HCT116 (cell line): ENCODE data around the gene BARX1. TPM values are rescaled to one million over a fixed set of nuclear protein-coding genes. Genes with fewer than 3 reads are reported as not detected.

Source experiments
- ATAC-seq: fragments of 200-7000 bp; cut with Tn5 transposase; 2 replicates; pipeline ENCODE4 v1.9.1; 2020; ENCODE audit warnings: mild to moderate bottlenecking, moderate library complexity
- BruUV-seq: library from RNA; stranded (reverse); fragments of 400-500 nt; replicated peaks from 2 replicates; lab custom pipeline; 2021; lab: Mats Ljungman, UMichigan
- CTCF ChIA-PET: fragments of 300-600 bp; sonication (Branson Sonifier 250); formaldehyde crosslinking; loops from one replicate; lab custom pipeline; 2021; ENCODE audit warnings: antibody characterized with exemption; lab: Charles Lee
- POLR2A ChIA-PET: fragments of 300-600, 350-600 bp; sonication (Branson Sonifier 250); formaldehyde crosslinking; loops from one replicate; lab custom pipeline; 2021; ENCODE audit warnings: antibody characterized with exemption; lab: Charles Lee
- RAD21 ChIA-PET, 2 experiments: fragments of 300-600 bp; sonication (Branson Sonifier 250); formaldehyde crosslinking; loops; one replicate each; lab custom pipeline; 2023; ENCODE audit warnings: low total read pairs in 2 of 2; ENCODE audit not compliant: uncharacterized antibody in 2 of 2, unreplicated experiment in 2 of 2, low non-redundant PET in 1 of 2; lab: Charles Lee
- DNase-seq: peaks from one replicate; pipeline ENCODE4 v3.0.0-alpha.2; 2010; ENCODE audit warnings: low read depth, low spot score
- H2AFZ ChIP-seq: fragments of 200-600 bp; shearing (Covaris generic), sonication (generic); 2 replicates; pipeline ENCODE4 v1.6.1; 2017; ENCODE audit warnings: low read depth, mixed run types, mixed read lengths, antibody characterized with exemption, low read length; ENCODE audit not compliant: poor library complexity, severe bottlenecking
- H3K27ac ChIP-seq: 2 replicates; pipeline ENCODE4 v1.5.1; 2012; ENCODE audit warnings: low read depth, low read length
- H3K27me3 ChIP-seq: fragments of 200-600 bp; sonication (generic); 2 replicates; pipeline ENCODE4 v1.6.1; 2016; ENCODE audit warnings: mixed run types, low read length, mixed read lengths; ENCODE audit not compliant: insufficient read depth
- H3K36me3 ChIP-seq, 2 experiments: fragments of 200-500 bp in 1 of 2; fragments of 200-600 bp in 1 of 2; sonication (Bioruptor generic) in 1 of 2; sonication (generic) in 1 of 2; 2 replicates each; pipeline versions ENCODE4 v1.5.1 to v1.6.1; 2014 to 2016; ENCODE audit warnings: low read length in 2 of 2, inconsistent platforms in 1 of 2, mixed read lengths in 1 of 2, mixed run types in 1 of 2; ENCODE audit not compliant: insufficient read depth in 2 of 2, control insufficient read depth in 1 of 2
- H3K4me1 ChIP-seq, 2 experiments: fragments of 200-600 bp in 1 of 2; sonication (generic) in 1 of 2; 2 replicates each; pipeline versions ENCODE4 v1.5.1 to v1.6.1; 2012 to 2017; ENCODE audit warnings: low read length in 2 of 2, inconsistent platforms in 1 of 2, mild to moderate bottlenecking in 1 of 2, mixed read lengths in 1 of 2, mixed run types in 1 of 2, moderate library complexity in 1 of 2; ENCODE audit not compliant: insufficient read depth in 2 of 2, control insufficient read depth in 1 of 2
- H3K4me2 ChIP-seq: fragments of 200-600 bp; sonication (generic); 2 replicates; pipeline ENCODE4 v1.6.1; 2017; ENCODE audit warnings: mixed run types, low read length, mixed read lengths
- H3K4me3 ChIP-seq, 2 experiments: fragments of 200-600 bp in 1 of 2; sonication (generic) in 1 of 2; replicated peaks in 1 of 2; 2 replicates each; pipeline ENCODE4 v1.5.1; 2011 to 2016; ENCODE audit warnings: low read length in 2 of 2, control low read depth in 1 of 2, low read depth in 1 of 2, mild to moderate bottlenecking in 1 of 2, mixed read lengths in 1 of 2, mixed run types in 1 of 2
- H3K79me2 ChIP-seq: fragments of 200-600 bp; sonication (generic); 2 replicates; pipeline ENCODE4 v1.6.1; 2017; ENCODE audit warnings: mild to moderate bottlenecking, mixed run types, low read length, moderate library complexity, mixed read lengths; ENCODE audit not compliant: insufficient read depth
- H3K9ac ChIP-seq: fragments of 200-600 bp; sonication (generic); 2 replicates; pipeline ENCODE4 v1.6.1; 2016; ENCODE audit warnings: low read length, mixed read lengths
- H3K9me2 ChIP-seq: fragments of 200-600 bp; sonication (generic), shearing (Covaris generic); 2 replicates; pipeline ENCODE4 v1.6.1; 2017; ENCODE audit warnings: mixed run types, mild to moderate bottlenecking, moderate library complexity; ENCODE audit not compliant: insufficient read depth
- H3K9me3 ChIP-seq, 2 experiments: fragments of 200-500 bp in 1 of 2; fragments of 200-600 bp in 1 of 2; sonication (Bioruptor generic) in 1 of 2; sonication (generic) in 1 of 2; 2 replicates each; pipeline ENCODE4 v1.6.1; 2014 to 2017; ENCODE audit warnings: low read length in 2 of 2, mixed read lengths in 2 of 2, inconsistent platforms in 1 of 2, low read depth in 1 of 2, mild to moderate bottlenecking in 1 of 2, mixed run types in 1 of 2, moderate library complexity in 1 of 2; ENCODE audit not compliant: control insufficient read depth in 1 of 2, insufficient read depth in 1 of 2
- H4K20me1 ChIP-seq: fragments of 200-600 bp; sonication (generic), shearing (Covaris generic); 2 replicates; pipeline ENCODE4 v1.6.1; 2017; ENCODE audit warnings: mixed run types, mild to moderate bottlenecking, moderate library complexity; ENCODE audit not compliant: insufficient read depth
- ELF1 ChIP-seq: IDR thresholded peaks from 2 replicates; pipeline ENCODE4 v1.6.1; 2012; ENCODE audit warnings: low read depth, borderline replicate concordance
- POLR2AphosphoS5 ChIP-seq: IDR thresholded peaks from 2 replicates; pipeline ENCODE4 v1.6.1; 2011; ENCODE audit warnings: mild to moderate bottlenecking, low read depth, low read length, moderate library complexity
- RAD21 ChIP-seq: IDR thresholded peaks from 2 replicates; pipeline ENCODE4 v1.6.1; 2012; ENCODE audit warnings: low read depth, mild to moderate bottlenecking
- SP1 ChIP-seq: IDR thresholded peaks from 2 replicates; pipeline ENCODE4 v1.6.1; 2012; ENCODE audit warnings: low read depth
- SRF ChIP-seq: IDR thresholded peaks from 2 replicates; pipeline ENCODE4 v1.6.1; 2012; ENCODE audit warnings: low read depth
- TCF7L2 ChIP-seq: IDR thresholded peaks from 2 replicates; pipeline ENCODE4 v1.7.0; 2011; ENCODE audit warnings: borderline replicate concordance, inconsistent platforms; ENCODE audit not compliant: insufficient read depth, insufficient read length; ENCODE audit errors: extremely low read depth
- YY1 ChIP-seq: IDR thresholded peaks from 2 replicates; pipeline ENCODE4 v1.6.1; 2011; ENCODE audit warnings: low read length, low read depth, moderate library complexity, mild to moderate bottlenecking; ENCODE audit not compliant: insufficient replicate concordance; ENCODE audit errors: extremely low read depth
- ZFX ChIP-seq: fragments of 450-650 bp; IDR thresholded peaks from 2 replicates; pipeline ENCODE4 v1.6.1; 2017
- intact Hi-C: fragments of 100-400 bp; cut with micrococcal nuclease; formaldehyde crosslinking; loops from 2 replicates; pipeline ENCODE4 v1.10.0; 2022
- total RNA-seq: library from RNA; stranded (reverse); gene quantifications from one replicate; pipeline ENCODE4 v1.2.1, GENCODE V29; 2021; ENCODE audit not compliant: unreplicated experiment
- TF ChIP-seq, protein P1 (sequence below): IDR thresholded peaks from 2 replicates; pipeline ENCODE4 v1.6.1; 2011; ENCODE audit warnings: mild to moderate bottlenecking, low read length, moderate library complexity; ENCODE audit not compliant: insufficient replicate concordance; ENCODE audit errors: extremely low read depth

BARX1 gene
- total RNA-seq, 1 experiment from 2014 or later: not detected

- ChIA-PET CTCF (interaction anchor here (1.4 to 1.7 kb wide), 2 partner anchors 17 to 18 kb away, joined by 3 read pairs; no protein-coding TSS in a partner anchor), RAD21 (no interaction called here), POLR2A (no interaction called here)
- Histone ChIP-seq H3K4me3 (no peak overlapping the region), H3K27ac (no peak overlapping the region), H4K20me1 (no peaks in the 10 kb centered on the region), H3K9ac (no peak overlapping the region), H3K79me2 (no peaks in the 10 kb centered on the region), H3K4me1 (no peaks in the 10 kb centered on the region), H3K9me2 (no peaks in the 10 kb centered on the region), H3K36me3 (no peaks in the 10 kb centered on the region), H2AFZ (no peak overlapping the region), H3K9me3 (no peaks in the 10 kb centered on the region), H3K4me2 (no peak overlapping the region), H3K27me3 (no peaks in the 10 kb centered on the region)
- no peak for TF ChIP-seq SRF
- no peak for TF ChIP-seq RAD21
- TF ChIP-seq TCF7L2: no peak
- TF ChIP-seq SP1: no peak
- TF ChIP-seq YY1: no peak
- TF ChIP-seq POLR2AphosphoS5: no peak
- TF ChIP-seq, protein P1, sequence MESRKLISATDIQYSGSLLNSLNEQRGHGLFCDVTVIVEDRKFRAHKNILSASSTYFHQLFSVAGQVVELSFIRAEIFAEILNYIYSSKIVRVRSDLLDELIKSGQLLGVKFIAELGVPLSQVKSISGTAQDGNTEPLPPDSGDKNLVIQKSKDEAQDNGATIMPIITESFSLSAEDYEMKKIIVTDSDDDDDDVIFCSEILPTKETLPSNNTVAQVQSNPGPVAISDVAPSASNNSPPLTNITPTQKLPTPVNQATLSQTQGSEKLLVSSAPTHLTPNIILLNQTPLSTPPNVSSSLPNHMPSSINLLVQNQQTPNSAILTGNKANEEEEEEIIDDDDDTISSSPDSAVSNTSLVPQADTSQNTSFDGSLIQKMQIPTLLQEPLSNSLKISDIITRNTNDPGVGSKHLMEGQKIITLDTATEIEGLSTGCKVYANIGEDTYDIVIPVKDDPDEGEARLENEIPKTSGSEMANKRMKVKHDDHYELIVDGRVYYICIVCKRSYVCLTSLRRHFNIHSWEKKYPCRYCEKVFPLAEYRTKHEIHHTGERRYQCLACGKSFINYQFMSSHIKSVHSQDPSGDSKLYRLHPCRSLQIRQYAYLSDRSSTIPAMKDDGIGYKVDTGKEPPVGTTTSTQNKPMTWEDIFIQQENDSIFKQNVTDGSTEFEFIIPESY: no peak
- no peak for TF ChIP-seq ZFX
- TF ChIP-seq ELF1: no peak
- DNase-seq (no peak), ATAC-seq (no peak)
- BruUV-seq: no TSS peak
- intact Hi-C loops: no loop called here
Measured at GRCh38 chr9:93984860-93985259, 29.7 kb upstream of the BARX1 start.
